Measurements from ENCODE around the gene AKAP1.

DNA sequence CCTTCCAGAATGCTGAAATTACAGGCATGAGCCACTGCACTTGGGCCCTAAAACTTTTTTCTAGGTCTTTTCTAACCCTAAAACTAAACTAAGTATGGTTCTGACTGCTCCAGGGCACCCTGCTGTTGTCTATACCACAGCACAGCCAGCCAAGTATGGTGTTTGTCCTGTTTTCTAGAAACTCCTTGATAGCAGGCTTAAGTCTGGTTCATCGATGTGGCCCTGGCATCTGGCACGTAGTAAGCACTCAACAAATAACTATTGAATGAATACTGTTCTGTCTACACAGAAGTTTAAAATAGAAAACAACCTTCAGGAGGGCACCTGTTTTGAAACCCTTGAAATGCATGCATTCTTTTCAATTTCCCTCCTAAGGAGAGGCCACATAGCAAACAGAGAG lies 44.5 kb upstream of the AKAP1 start:
- TF ChIP-seq, protein P1, sequence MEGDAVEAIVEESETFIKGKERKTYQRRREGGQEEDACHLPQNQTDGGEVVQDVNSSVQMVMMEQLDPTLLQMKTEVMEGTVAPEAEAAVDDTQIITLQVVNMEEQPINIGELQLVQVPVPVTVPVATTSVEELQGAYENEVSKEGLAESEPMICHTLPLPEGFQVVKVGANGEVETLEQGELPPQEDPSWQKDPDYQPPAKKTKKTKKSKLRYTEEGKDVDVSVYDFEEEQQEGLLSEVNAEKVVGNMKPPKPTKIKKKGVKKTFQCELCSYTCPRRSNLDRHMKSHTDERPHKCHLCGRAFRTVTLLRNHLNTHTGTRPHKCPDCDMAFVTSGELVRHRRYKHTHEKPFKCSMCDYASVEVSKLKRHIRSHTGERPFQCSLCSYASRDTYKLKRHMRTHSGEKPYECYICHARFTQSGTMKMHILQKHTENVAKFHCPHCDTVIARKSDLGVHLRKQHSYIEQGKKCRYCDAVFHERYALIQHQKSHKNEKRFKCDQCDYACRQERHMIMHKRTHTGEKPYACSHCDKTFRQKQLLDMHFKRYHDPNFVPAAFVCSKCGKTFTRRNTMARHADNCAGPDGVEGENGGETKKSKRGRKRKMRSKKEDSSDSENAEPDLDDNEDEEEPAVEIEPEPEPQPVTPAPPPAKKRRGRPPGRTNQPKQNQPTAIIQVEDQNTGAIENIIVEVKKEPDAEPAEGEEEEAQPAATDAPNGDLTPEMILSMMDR (IDR thresholded peaks at IDR 0.05) = no peak
- no peak for TF ChIP-seq EP300 (IDR thresholded peaks at IDR 0.05)
